Right lobe of liver (tissue), 6 donors: Measurements from ENCODE around the gene ENDOU. TPM values are rescaled to one million over a fixed set of nuclear protein-coding genes. Genes with fewer than 3 reads are reported as not detected.
A peak's percentile ranks its signal among the peaks of the same experiment; 100 is the strongest.

Experiments
- ATAC-seq, 4 donors: fragments of 200-7000 bp; cut with Tn5 transposase; one replicate each; pipeline ENCODE4 v1.9.1; 2020; ENCODE audit warnings: mild to moderate bottlenecking in 4 of 4, moderate library complexity in 4 of 4
- DNase-seq, 3 donors: peaks; one replicate each; pipeline ENCODE4 v3.0.0-alpha.2; 2020
- H3K27ac ChIP-seq, 3 donors: fragments of 200-600 bp; one replicate each; pipeline ENCODE4 v1.8.0; 2022
- H3K27me3 ChIP-seq, 2 donors: fragments of 200-600 bp; one replicate each; pipeline ENCODE4 v1.8.0; 2022
- H3K36me3 ChIP-seq, 4 donors: fragments of 200-600 bp; sonication (generic) in 1 of 4; one replicate each; pipeline versions ENCODE4 v1.5.1 to v1.8.0; 2017 to 2022; ENCODE audit warnings: control low read depth in 1 of 4
- H3K4me1 ChIP-seq, 4 donors: fragments of 200-600 bp; sonication (generic) in 1 of 4; one replicate each; pipeline versions ENCODE4 v1.5.1 to v1.8.0; 2017 to 2022; ENCODE audit warnings: control low read depth in 1 of 4
- H3K4me3 ChIP-seq, 3 donors: fragments of 200-600 bp; one replicate each; pipeline ENCODE4 v1.8.0; 2022
- H3K9me3 ChIP-seq, 4 donors: fragments of 200-600 bp; sonication (generic) in 1 of 4; one replicate each; pipeline versions ENCODE4 v1.5.1 to v1.8.0; 2017 to 2022; ENCODE audit warnings: control low read depth in 1 of 4
- CTCF ChIP-seq, 4 donors: fragments of 200-600 bp in 3 of 4; fragments of 450-650 bp in 1 of 4; IDR thresholded peaks; one replicate each; pipeline versions ENCODE4 v1.5.1 to v1.8.0; 2016 to 2022; ENCODE audit warnings: antibody characterized with exemption in 4 of 4, mild to moderate bottlenecking in 2 of 4
- POLR2A ChIP-seq: fragments of 450-650 bp; IDR thresholded peaks from one replicate; pipeline ENCODE4 v1.6.1; 2017; ENCODE audit warnings: antibody characterized with exemption, mild to moderate bottlenecking
- WGBS: methylation state at CpG from one replicate; pipeline ENCODE4 v1.1.6; 2018; ENCODE audit warnings: low coverage, low lambda C conversion rate; ENCODE audit not compliant: insufficient coverage; ENCODE audit errors: missing lambda C conversion rate; 5-methylcytosine and 5-hydroxymethylcytosine counted together
- intact Hi-C, 2 donors: fragments of 100-400 bp; cut with DNase I; formaldehyde crosslinking; loops; one replicate each; pipeline versions ENCODE4 v1.11.2 to v1.14.1; 2022
- total RNA-seq, 6 experiments: library from RNA; depleted of rRNA in 2 of 6; stranded (reverse); fragments of >200 nt in 2 of 6; fragmentation: NEBNext Ultra II Directional in 3 of 6; extraction: Animal tissue kit (Norgen Biotek cat#: 25700) in 3 of 6; gene quantifications; one replicate each; pipeline versions ENCODE4 v1.1.0 to v1.2.4, GENCODE V29; 2016 to 2023
- donor health status: DM: no; HTN: yes; CAD: no.
- donor health status: DM: no; HTN: no; CAD: no.
- donor health status: DM: no; HTN: no; CAD: no.
- donor health status: DM: no; HTN: yes; CAD: no.
- donor health status: DM: no; HTN: yes; CAD: no.

Gene ENDOU
- total RNA-seq, 6 experiments from 2014 or later, result not detected

- Histone ChIP-seq H3K9me3 (no peaks in the 10 kb centered on the region), H3K4me1 (peaks cover 0 to 23% (median 0%) of the 10 kb centered on the region in 4 donors), H3K27me3 (no peaks in the 10 kb centered on the region), H3K27ac (peak overlapping the region in 2 of 3 donors; percentile 45 to 50), H3K4me3 (no peak overlapping the region), H3K36me3 (peaks cover 0 to 9% (median 0%) of the 10 kb centered on the region in 4 donors)
- intact Hi-C loops, result loop anchor here in 1 of 2 donors (10.0 kb wide), 1 partner anchor 49 kb away; no protein-coding TSS in a partner anchor
- no peak for TF ChIP-seq POLR2A
- TF ChIP-seq CTCF (IDR thresholded peaks at IDR 0.05), result peak; percentile 77 to 86 (median 78)
- ATAC-seq (peak; percentile 80 to 87 (median 84)), DNase-seq (peak; percentile 70 to 80 (median 73))
- 9% methylated on average over 10 of the region's 10 CpGs for WGBS
Observed at GRCh38 chr12:47715393-47715876, 9.9 kb downstream of the ENDOU start.

GRCh38 chr12:47714826-47715386 is 10.4 kb downstream of the ENDOU start:
- ATAC-seq, result peak in 2 of 4 donors; percentile 2 to 7
- WGBS, result 33% methylated on average over 5 of the region's 5 CpGs
- Histone ChIP-seq H3K27me3 (no peaks in the 10 kb centered on the region), H3K9me3 (no peaks in the 10 kb centered on the region), H3K4me1 (peaks cover 0 to 23% (median 0%) of the 10 kb centered on the region in 4 donors), H3K27ac (peak overlapping the region in 2 of 3 donors; percentile 45 to 50), H3K36me3 (peaks cover 0 to 7% (median 0%) of the 10 kb centered on the region in 4 donors), H3K4me3 (no peak overlapping the region)
- no peak for DNase-seq
- intact Hi-C loops, result loop anchor here in 1 of 2 donors (10.0 kb wide), 1 partner anchor 50 kb away; no protein-coding TSS in a partner anchor
- no peak for TF ChIP-seq POLR2A
- no peak for TF ChIP-seq CTCF (IDR thresholded peaks at IDR 0.05)

GRCh38 chr12:47712171-47712570 is 13.1 kb downstream of the ENDOU start:
- Histone ChIP-seq H3K27ac (no peak overlapping the region), H3K9me3 (no peaks in the 10 kb centered on the region), H3K4me3 (no peak overlapping the region), H3K4me1 (peaks cover 0 to 24% (median 1%) of the 10 kb centered on the region in 4 donors), H3K36me3 (no peaks in the 10 kb centered on the region), H3K27me3 (no peaks in the 10 kb centered on the region)
- DNase-seq (no peak), ATAC-seq (no peak)
- intact Hi-C loops, result loop anchor here in 1 of 2 donors (10.0 kb wide), 1 partner anchor 53 kb away; no protein-coding TSS in a partner anchor
- TF ChIP-seq POLR2A (no peak), CTCF (IDR thresholded peaks at IDR 0.05) (no peak)
- WGBS, result 91% methylated on average over 4 of the region's 6 CpGs

GRCh38 chr12:47711448-47711847 is 13.8 kb downstream of the ENDOU start:
- no peak overlapping the region for H3K27ac ChIP-seq
- H3K36me3 ChIP-seq, result no peaks in the 10 kb centered on the region
- no CpG with 5 or more reads among the region's 5 CpGs for WGBS
- peaks cover 0 to 25% (median 3%) of the 10 kb centered on the region in 4 donors for H3K4me1 ChIP-seq
- H3K27me3 ChIP-seq, result no peaks in the 10 kb centered on the region
- DNase-seq (no peak), ATAC-seq (no peak)
- TF ChIP-seq CTCF (IDR thresholded peaks at IDR 0.05), result no peak
- H3K9me3 ChIP-seq, result no peaks in the 10 kb centered on the region
- no peak overlapping the region for H3K4me3 ChIP-seq
- intact Hi-C loops, result loop anchor here in 1 of 2 donors (10.0 kb wide), 1 partner anchor 53 kb away; no protein-coding TSS in a partner anchor
